K562 (cell line): Measurements from ENCODE around the gene USP16. TPM values are rescaled to one million over a fixed set of nuclear protein-coding genes. Genes with fewer than 3 reads are reported as not detected.
A peak's percentile ranks its signal among the peaks of the same experiment; 100 is the strongest.

Experiments used
- FUS ChIP-seq: fragments of 200-400 bp; formaldehyde crosslinking; optimal IDR thresholded peaks from 2 replicates; pipeline ENCODE3; 2017; ENCODE audit warnings: low read depth, low read length
- KDM4B ChIP-seq, 2 experiments: fragments of 450-650 bp in 1 of 2; sonication (generic) in 1 of 2; IDR thresholded peaks; 2 replicates each; pipeline ENCODE4 v1.6.1; 2016 to 2017; ENCODE audit warnings: borderline replicate concordance in 2 of 2, antibody characterized with exemption in 1 of 2, low read depth in 1 of 2, mild to moderate bottlenecking in 1 of 2
- MAZ ChIP-seq, 2 experiments: fragments of 450-650 bp in 1 of 2; sonication (generic) in 1 of 2; formaldehyde crosslinking; IDR thresholded peaks in 1 of 2; conservative IDR thresholded peaks in 1 of 2; 2 replicates each; pipeline versions ENCODE4 v1.4.0 to v1.5.0; 2020; ENCODE audit warnings: mild to moderate bottlenecking in 1 of 2, missing genetic modification reagents in 1 of 2
- PPARD ChIP-seq: fragments of 250-450 bp; sonication (Bioruptor Pico); IDR thresholded peaks from 2 replicates; pipeline ENCODE4 v1.8.0; 2022; ENCODE audit warnings: inconsistent platforms, mild to moderate bottlenecking, moderate library complexity
- SIN3A ChIP-seq, 2 experiments: fragments of 150-350 bp in 1 of 2; IDR thresholded peaks; 2 replicates each; pipeline ENCODE4 v1.6.1; 2011 to 2016; ENCODE audit warnings: borderline replicate concordance in 2 of 2, low read depth in 2 of 2, low read length in 2 of 2, mild to moderate bottlenecking in 2 of 2, moderate library complexity in 2 of 2; ENCODE audit not compliant: control insufficient read depth in 1 of 2
- SREBF1 ChIP-seq: fragments of 150-350 bp; IDR thresholded peaks from 2 replicates; pipeline ENCODE4 v1.6.1; 2014; ENCODE audit warnings: antibody characterized with exemption, low read depth, low read length, borderline replicate concordance
- WHSC1 ChIP-seq: IDR thresholded peaks from one replicate; pipeline ENCODE4 v1.6.1; 2012; ENCODE audit warnings: low read length, control low read depth, inconsistent platforms
- ZNF347 ChIP-seq: fragments of 450-650 bp; formaldehyde crosslinking; IDR thresholded peaks from 2 replicates; pipeline ENCODE4 v1.4.0; 2020; ENCODE audit warnings: low read depth, mild to moderate bottlenecking, moderate library complexity
- ZNF778 ChIP-seq: fragments of 450-650 bp; formaldehyde crosslinking; IDR thresholded peaks from 2 replicates; pipeline ENCODE4 v1.4.0; 2020; ENCODE audit warnings: mild to moderate bottlenecking, moderate library complexity
- polyA plus RNA-seq, 8 experiments: library from polyadenylated mRNA; depleted of rRNA in 4 of 8; stranded (reverse) in 5 of 8; unstranded in 3 of 8; fragments of >200 nt; fragmentation: Nextera tagmentation in 2 of 8; fragmentation: Illumina TruSeq in 1 of 8; extraction: Ambion mirVana in 2 of 8; extraction: Trizol in 1 of 8; gene quantifications; 2 replicates each; pipeline versions ENCODE4 v1.2.1 to v1.2.3, GENCODE V29; 2011 to 2014; ENCODE audit warnings: inconsistent platforms in 1 of 8, missing spikeins in 1 of 8
- total RNA-seq, 7 experiments: library from RNA; depleted of rRNA in 6 of 7; stranded (reverse); fragments of >200 nt in 6 of 7; fragmentation: Illumina TruSeq in 2 of 7; extraction: Trizol in 2 of 7; gene quantifications; 2 replicates each; pipeline versions ENCODE4 v1.2.1 to v1.2.3, GENCODE V29; 2011 to 2021; ENCODE audit warnings: low replicate concordance in 1 of 7
- TF ChIP-seq, protein P1 (sequence below): sonication (generic); formaldehyde crosslinking; IDR thresholded peaks from 2 replicates; pipeline ENCODE4 v1.8.0; 2023; ENCODE audit warnings: mild to moderate bottlenecking, missing genetic modification reagents
- TF ChIP-seq, protein P2 (sequence below): fragments of 450-650 bp; formaldehyde crosslinking; IDR thresholded peaks from 2 replicates; pipeline ENCODE4 v1.4.0; 2020; ENCODE audit warnings: mild to moderate bottlenecking, moderate library complexity
- TF ChIP-seq, protein P3 (sequence below), 2 experiments: fragments of 450-650 bp; conservative IDR thresholded peaks; 2 replicates each; pipeline ENCODE4 v1.6.1; 2017; ENCODE audit warnings: mild to moderate bottlenecking in 2 of 2, moderate library complexity in 2 of 2
- TF ChIP-seq, protein P4 (sequence below): sonication (generic); formaldehyde crosslinking; IDR thresholded peaks from 2 replicates; pipeline ENCODE4 v1.9.0; 2022; ENCODE audit warnings: mild to moderate bottlenecking, missing genetic modification reagents
- TF ChIP-seq, protein P5 (sequence below), 2 experiments: IDR thresholded peaks in 1 of 2; conservative IDR thresholded peaks in 1 of 2; 2 replicates each; pipeline ENCODE4 v1.6.1; 2016; ENCODE audit warnings: low read depth in 2 of 2, mild to moderate bottlenecking in 1 of 2, missing compliant biosample characterization in 1 of 2, missing genetic modification characterization in 1 of 2, moderate library complexity in 1 of 2
- TF ChIP-seq, protein P6 (sequence below): IDR thresholded peaks from 3 replicates; pipeline ENCODE4 v1.6.1; 2011; ENCODE audit warnings: borderline replicate concordance, mild to moderate bottlenecking; ENCODE audit not compliant: insufficient read length, insufficient read depth

USP16 gene
- total and polyA plus RNA-seq, 9 of the 15 experiments (the other 6 are each of a cell fraction or from before 2014, with no cell fraction given), result 38.4 to 90.9 (median 62.8) TPM

DNA sequence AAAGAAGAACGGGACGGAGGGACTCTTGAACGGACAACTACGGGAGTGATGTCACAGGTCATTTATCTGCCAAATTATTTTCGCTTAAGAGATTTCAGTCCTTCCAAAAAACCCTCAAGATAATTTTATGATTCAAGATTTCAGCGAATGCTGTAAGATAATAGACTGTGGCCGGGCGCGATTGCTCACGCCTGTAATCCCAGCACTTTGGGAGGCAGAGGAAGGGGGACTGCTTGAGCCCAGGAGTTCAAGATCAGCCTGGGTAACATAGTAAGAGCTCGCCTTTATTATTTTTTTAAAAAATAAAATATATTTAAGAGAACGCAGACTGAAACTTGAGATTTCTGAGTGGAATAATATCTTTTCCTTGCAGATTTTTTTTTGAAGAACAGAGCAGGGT, 5.9 kb upstream of the USP16 start (continued):
- TF ChIP-seq, protein P1, sequence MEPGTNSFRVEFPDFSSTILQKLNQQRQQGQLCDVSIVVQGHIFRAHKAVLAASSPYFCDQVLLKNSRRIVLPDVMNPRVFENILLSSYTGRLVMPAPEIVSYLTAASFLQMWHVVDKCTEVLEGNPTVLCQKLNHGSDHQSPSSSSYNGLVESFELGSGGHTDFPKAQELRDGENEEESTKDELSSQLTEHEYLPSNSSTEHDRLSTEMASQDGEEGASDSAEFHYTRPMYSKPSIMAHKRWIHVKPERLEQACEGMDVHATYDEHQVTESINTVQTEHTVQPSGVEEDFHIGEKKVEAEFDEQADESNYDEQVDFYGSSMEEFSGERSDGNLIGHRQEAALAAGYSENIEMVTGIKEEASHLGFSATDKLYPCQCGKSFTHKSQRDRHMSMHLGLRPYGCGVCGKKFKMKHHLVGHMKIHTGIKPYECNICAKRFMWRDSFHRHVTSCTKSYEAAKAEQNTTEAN (CRISPR knock-in tag), result no peak
- TF ChIP-seq SREBF1 (no peak), SIN3A (IDR thresholded peaks at IDR 0.05; ENCODE audit: borderline replicate concordance in 2 of 2, control insufficient read depth in 1 of 2, low read depth in 2 of 2, low read length in 2 of 2) (no peak), PPARD (CRISPR knock-in tag) (no peak), ZNF347 (CRISPR knock-in tag) (no peak), MAZ (CRISPR knock-in tag; conservative IDR thresholded peaks at IDR 0.05 in 1 of 2, IDR thresholded peaks at IDR 0.05 in 1 of 2) (no peak), ZNF778 (CRISPR knock-in tag) (no peak), KDM4B (IDR thresholded peaks at IDR 0.05; ENCODE audit: borderline replicate concordance in 2 of 2, low read depth in 1 of 2) (no peak), WHSC1 (no peak), FUS (no peak)
- TF ChIP-seq, protein P2, sequence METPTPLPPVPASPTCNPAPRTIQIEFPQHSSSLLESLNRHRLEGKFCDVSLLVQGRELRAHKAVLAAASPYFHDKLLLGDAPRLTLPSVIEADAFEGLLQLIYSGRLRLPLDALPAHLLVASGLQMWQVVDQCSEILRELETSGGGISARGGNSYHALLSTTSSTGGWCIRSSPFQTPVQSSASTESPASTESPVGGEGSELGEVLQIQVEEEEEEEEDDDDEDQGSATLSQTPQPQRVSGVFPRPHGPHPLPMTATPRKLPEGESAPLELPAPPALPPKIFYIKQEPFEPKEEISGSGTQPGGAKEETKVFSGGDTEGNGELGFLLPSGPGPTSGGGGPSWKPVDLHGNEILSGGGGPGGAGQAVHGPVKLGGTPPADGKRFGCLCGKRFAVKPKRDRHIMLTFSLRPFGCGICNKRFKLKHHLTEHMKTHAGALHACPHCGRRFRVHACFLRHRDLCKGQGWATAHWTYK (CRISPR knock-in tag), result no peak
- TF ChIP-seq, protein P3, sequence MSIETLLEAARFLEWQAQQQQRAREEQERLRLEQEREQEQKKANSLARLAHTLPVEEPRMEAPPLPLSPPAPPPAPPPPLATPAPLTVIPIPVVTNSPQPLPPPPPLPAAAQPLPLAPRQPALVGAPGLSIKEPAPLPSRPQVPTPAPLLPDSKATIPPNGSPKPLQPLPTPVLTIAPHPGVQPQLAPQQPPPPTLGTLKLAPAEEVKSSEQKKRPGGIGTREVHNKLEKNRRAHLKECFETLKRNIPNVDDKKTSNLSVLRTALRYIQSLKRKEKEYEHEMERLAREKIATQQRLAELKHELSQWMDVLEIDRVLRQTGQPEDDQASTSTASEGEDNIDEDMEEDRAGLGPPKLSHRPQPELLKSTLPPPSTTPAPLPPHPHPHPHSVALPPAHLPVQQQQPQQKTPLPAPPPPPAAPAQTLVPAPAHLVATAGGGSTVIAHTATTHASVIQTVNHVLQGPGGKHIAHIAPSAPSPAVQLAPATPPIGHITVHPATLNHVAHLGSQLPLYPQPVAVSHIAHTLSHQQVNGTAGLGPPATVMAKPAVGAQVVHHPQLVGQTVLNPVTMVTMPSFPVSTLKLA (conservative IDR thresholded peaks at IDR 0.05), result no peak
- TF ChIP-seq, protein P4, sequence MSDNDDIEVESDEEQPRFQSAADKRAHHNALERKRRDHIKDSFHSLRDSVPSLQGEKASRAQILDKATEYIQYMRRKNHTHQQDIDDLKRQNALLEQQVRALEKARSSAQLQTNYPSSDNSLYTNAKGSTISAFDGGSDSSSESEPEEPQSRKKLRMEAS (CRISPR knock-in tag), result no peak
- TF ChIP-seq, protein P5, sequence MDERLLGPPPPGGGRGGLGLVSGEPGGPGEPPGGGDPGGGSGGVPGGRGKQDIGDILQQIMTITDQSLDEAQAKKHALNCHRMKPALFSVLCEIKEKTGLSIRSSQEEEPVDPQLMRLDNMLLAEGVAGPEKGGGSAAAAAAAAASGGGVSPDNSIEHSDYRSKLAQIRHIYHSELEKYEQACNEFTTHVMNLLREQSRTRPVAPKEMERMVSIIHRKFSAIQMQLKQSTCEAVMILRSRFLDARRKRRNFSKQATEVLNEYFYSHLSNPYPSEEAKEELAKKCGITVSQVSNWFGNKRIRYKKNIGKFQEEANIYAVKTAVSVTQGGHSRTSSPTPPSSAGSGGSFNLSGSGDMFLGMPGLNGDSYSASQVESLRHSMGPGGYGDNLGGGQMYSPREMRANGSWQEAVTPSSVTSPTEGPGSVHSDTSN (CRISPR knock-in tag; IDR thresholded peaks at IDR 0.05; ENCODE audit: low read depth), result no peak
- TF ChIP-seq, protein P5 (tag; conservative IDR thresholded peaks at IDR 0.05; ENCODE audit: low read depth), result peak; percentile 27; the same call in 1 of the 2 replicates
- TF ChIP-seq, protein P6, sequence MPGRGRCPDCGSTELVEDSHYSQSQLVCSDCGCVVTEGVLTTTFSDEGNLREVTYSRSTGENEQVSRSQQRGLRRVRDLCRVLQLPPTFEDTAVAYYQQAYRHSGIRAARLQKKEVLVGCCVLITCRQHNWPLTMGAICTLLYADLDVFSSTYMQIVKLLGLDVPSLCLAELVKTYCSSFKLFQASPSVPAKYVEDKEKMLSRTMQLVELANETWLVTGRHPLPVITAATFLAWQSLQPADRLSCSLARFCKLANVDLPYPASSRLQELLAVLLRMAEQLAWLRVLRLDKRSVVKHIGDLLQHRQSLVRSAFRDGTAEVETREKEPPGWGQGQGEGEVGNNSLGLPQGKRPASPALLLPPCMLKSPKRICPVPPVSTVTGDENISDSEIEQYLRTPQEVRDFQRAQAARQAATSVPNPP, result no peak
